ENCODE data around the gene USP9X. TPM values are rescaled to one million over a fixed set of nuclear protein-coding genes. Genes with fewer than 3 reads are reported as not detected.

Gene USP9X
- total RNA-seq, 1 donor from 2014 or later = 72.4 TPM

Other genes with a start within 250 kb of the USP9X start
- gene DDX3X, start 248.7 kb downstream of the USP9X start, total RNA-seq = 202 TPM

Data from vagina (tissue), 1 donor.